DMS53 treated with DMSO at 0.1 percent for 48 hours (cell line): ENCODE measurements around the gene FAM135A.
"Not testable (repeated sequence)": the region's sequence is repeated elsewhere in the genome, so short reads cannot be mapped to it uniquely, and the experiment has no call there.

Experiments
- DNase-seq: peaks from one replicate; lab custom pipeline; 2025; ENCODE audit not compliant: unreplicated experiment; lab: John Stamatoyannopoulos, UW

The FAM135A gene

DNA sequence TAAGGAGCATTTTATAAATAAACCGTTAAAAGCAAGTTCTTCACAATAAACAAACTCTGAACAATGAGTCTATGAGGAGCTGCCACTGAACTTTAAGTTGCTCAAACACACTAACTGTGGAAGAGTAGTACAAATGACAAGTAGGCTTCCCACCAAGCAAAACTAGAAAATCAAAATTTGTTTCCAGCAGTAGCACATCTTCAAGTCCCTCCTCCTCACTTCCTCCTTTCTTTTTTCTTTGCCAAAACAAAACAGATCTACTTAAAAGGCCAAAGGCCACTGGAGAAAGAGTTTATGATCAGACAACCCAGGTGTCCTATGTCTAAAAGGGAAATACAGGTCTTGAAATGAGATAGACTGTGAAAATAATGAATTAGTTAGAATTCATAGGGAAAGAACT lies 17.1 kb upstream of the FAM135A start:
- no peak for DNase-seq

DNA sequence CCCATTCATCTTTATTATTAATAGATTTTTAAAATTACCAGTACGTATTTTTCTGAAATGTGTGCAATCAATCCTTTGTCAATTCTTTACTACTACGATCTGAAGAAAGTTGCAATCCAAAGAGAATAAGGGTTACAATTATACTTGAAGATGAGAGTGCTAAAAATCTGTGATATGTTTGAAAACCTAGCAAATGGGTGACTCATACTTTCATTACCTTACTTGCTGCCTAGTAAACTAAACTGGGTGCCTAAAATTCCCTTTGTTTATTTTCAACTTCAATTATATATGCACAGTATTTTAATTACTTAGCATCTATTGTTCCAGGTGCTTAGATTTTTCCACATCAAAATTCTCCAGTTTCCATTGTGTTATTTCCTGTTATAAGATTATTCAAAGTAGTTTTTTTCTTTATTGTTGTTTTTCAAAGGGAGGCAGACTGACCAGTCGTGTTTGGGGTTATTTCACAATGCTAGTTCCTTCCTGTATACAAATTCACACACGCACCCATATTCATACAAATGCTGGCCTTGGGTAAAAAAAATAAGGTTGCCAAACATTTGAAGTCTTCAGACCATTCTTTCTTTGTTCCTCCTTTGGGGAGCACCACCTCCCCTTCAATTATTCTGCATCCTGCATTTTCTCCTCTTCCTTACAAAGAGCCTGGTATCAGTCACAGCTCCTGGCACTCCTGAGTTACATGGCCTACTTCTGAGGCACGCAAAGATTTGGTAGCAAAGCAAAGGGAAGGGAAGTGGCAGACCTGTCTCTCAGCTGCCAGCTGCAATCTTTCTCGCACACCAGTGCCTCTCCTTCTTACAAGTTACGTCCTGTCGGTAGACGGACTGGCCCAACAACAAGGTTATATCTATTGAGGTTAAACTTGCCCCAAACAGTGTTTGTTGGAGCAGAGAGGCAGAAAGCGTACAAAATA lies 16.2 kb upstream of the FAM135A start:
- peak; percentile 33 for DNase-seq

DNA sequence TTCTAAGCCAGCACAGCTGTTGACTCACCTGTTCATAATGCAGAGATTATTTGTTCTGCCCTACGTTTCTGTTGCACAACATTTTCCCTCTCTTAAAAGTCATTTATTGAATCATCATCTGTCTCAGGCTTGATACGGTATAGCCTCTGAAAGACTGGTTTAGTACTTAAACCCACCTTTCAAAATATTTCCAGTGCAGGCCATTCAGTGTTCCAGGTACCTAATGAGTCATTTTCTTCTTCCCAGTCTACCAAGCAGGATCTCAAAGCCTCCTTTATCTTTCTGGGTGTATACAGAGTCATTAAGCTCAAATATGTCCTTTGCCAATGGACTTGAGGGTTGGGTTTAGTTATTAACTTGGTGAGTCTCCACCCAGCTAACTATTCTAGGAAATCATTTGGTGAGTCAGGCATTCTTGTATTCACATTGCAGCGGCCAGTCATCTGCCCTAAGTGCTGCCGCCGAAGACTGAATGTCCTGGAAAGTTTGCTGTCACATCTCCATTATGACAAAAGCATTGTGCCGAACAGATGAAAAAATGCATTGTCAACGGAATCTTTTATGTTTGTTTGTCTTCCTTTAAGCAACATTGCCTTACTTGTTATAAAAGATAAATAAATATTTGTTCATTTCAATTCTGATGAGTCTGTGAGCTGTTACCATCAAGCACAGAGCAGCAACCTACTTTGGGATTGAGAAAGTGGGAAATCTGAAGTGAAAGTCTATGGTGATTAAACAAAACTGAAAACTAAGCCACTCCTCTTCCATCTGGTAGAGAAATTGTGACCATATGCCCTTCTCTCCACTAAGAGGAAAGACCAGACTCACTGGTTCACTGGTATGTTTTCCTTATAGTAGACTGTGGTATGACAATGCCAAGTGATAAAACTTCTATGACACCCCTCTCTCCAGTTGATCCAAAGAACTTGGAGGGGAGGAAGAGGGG lies 14.3 kb upstream of the FAM135A start:
- peak; percentile 96 for DNase-seq

DNA sequence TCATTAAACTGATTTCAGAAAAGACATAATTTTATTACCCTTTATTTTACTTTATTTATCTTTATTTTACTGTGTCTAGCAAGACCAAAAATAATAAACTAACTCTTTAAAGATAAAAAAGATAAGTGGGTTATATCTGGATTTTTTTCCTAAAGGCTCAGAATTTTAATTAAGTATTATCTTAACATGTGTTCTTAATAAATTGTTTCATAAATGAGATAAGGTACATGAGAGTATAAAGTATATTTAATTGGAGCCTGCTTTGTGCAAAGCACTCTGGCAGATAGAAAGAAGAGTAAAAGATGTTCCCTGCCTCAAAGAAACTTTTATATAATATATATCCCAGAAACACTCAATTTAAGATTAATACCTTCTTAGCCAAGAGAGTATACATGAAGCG lies 8.7 kb upstream of the FAM135A start:
- DNase-seq: no peak

DNA sequence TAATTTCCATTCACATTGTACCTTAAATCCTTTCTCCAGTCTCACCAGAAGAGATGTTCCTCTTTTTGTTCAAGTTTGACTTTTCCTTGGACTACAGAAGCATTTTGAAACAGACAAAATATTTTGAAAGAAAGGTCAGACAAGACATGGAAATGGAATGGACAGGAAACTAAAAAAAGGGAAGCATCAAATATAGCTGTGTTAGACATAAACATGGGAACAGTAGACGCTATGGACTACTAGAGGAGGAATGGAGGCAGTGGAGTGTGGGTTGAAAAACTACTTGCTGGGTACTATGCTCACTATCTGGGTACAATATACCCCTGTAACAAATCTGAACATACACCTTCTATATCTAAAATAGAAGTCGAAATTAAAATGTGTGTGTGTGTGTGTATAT lies 4.1 kb upstream of the FAM135A start:
- no peak for DNase-seq

DNA sequence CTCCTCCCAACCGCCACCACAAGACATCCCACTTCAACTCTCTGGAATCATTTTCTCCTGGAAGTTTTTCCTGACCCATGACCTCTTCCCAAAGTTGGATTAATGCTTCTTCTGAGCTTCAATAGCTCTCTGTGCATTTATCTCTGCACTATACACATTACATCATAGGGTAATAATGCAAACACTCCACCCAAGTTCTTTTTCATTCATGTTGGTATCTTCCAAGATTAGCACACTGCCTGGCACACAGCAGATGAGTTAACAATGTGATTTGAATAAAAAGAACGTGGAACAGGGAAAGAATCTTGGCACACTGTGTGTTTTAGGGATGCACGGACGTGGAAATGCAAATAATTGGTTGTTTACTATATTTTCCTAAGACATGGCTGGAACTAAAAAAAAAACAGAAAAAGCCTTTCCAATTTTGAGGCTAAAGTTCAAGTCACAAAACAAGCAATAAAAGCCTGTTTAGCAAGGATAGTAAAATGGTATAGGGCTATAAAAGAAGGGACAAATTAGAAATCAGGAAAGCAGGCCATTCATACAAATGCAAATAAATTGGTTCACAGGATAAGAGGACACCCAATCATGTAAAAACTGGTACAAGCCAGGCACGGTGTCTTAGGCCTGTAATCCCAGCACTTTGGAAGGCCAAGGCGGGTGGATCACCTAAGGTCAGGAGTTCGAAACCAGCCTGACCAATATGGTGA lies 1.6 kb upstream of the FAM135A start:
- DNase-seq: no peak

DNA sequence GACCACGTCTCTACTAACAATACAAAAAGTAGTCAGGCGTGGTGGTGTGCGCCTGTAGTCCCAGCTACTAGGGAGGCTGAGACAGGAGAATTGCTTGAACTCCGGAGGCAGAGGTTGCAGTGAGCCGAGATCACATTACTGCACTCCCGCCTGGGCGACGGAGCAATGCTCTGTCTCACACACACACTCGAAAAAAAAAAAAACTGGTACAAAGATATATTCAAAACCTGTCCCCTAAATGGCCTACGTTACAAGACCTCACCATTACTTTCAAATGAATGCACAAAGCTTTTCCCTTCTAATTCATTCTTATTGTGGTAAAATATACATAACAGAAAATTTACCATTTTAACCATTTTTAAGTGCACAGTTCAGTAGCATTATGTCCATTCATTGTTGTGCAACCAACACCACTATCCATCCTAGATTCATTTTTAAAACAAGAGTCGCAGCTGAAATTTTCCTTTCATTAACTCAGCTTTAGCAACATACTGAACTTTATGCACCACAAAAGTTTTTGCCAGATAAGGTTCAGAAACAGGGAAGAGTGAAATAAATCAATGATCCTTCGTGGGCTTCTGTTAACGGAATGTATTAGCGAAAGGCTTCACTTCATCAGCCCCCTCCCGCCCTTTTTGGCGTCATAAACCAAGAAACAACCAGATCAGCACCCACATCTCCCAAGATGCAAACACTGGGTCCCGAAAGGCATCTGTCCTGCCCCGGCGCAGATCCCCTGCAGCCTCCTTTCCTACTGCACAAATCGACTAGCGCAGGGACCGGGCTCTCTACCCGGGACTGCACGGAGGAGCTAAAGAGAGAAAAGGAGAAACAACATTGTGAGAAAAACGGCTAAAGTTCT lies 825 bp upstream of the FAM135A start:
- DNase-seq: no peak

DNA sequence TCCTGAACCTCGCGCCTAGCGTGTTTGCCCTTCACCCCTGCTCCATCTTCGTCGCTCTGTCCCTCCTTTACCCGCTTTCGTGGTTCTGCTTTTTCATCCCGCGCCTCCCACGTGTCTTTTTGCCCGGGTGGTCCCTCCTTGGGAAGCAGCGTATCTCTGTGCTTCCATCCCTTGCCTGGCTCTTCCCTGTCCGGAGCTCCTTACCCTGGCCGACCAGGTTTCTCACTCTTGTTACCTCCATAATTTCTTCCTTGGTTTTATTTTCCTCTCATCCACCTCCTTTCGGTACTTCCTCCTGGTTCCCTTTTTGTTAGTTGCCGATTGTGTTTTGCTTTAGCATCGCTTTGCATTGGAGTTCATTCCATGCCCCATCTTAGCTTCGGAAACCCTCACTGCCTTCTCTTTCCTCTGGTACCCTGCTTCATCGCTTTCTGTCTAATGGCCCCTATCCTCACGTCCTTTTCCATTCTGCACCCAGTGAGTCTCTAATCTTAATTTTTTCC lies 735 bp downstream of the FAM135A start:
- DNase-seq: peak; percentile 38

DNA sequence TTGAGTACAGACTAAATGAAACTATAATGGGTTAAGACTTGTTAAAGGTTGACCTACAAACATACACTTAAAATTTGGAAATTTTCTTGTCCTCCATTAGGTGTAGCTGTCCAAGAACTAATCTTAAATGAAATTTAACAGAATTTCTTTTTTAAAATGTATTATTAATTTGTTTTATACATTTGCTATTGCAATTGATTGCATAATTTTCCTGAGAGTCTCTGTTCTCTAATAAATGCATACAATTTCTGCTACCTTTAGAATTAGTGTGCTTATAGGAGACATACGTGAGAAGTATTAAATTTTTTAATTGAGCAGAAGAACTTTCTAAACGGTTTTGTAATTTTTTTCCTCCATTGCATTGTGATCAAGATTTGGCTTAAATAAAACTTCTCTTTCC lies 1.5 kb downstream of the FAM135A start:
- DNase-seq: no peak

DNA sequence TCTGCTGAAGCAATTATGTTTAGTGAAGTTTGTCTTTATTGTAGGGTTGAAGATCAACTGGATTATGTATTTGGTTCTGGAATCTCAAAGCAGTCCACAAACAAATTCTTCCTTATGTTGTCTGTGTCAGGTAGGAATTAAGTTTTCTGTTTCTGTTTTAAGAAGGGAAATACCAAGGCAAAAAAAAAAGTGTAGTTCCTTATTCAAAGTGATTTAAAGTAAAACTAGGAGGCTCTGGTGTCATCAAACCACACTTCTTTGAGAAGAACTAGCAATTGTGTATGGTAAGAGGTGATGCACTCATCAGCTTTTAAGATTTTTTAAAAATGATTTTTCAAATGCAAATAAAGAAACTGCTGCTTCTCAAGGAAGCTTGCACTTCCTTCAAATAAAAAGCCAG lies 1.9 kb downstream of the FAM135A start:
- DNase-seq: no peak

DNA sequence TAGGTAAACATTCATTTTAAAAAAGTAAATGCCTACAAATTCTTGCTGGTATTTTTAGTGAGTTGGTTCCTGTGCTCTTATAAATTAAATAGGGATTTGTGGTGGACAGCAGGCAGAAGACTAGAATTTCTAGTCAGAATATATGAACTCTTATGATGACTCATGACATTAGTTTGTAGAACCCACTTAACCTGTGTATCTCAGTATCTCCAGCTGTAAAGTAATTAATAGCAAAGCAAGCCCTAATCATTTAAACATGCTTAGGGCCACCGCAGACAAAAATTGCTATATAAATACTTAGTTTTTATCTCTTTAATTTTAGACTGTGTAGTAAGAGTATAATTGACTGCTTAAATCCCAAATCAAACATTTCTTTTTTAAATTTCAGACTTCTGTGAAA lies 2.4 kb downstream of the FAM135A start:
- DNase-seq: peak; percentile 28

DNA sequence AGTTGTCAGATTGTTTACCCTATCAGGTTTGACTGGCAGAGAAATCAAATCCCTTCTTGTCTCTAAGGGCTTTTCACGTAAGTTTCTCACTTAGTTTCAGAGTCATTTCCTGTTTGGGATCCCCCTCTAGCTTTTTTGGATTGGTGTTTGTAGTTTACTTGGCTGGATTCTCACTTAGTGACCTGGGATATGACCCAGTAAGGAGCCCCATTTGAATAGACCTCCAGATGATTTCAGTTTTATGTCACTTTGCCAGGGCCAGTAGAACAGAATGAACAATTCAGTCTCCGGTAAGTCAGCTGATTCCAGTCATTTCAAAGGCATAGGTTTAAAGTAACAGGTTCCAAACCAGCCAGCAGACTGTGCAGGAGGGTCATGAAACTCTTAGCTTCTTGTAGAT lies 8.2 kb downstream of the FAM135A start:
- no peak for DNase-seq

DNA sequence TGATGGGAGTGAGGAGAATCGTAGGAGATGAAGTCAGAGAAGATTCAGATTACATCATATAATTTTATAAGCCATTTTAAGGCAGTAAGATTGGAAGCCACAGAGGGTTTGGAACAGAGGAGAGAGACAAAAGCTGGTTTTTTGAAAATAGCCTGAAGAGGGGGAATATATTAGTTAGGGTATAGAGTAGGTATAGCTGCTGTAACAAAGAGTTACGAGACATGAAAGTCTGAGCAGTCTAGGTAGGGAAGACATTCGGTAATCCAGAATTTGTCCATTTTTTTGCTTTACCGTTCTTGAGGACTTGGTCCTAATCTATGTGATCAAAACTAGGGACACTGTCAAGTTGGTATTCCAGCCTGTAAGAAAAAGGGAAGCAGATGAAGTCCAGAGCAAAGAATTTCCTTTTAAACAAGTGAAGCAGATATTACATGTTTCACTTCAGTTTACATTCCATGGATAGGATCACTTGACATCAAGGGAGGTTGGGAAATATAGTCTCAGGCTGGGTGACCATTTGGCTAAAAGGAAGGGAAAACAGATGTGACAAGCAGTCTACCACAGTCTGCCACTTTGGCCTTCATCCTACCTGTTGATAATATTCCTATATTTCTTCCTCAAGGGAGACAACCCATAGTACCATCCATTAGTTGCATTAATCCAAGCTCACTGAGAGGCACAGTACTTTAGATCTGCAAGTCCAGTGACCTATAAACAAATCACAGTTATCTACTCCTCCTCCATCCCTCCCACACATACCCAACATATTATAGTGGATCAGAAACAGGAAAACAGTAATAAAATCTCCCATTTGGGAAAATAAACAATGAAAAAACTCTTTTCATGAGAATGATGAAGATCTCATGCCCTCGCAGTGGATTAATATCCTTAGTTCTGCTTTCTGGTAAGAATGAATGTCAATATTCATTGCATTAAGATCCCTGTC lies 10.2 kb downstream of the FAM135A start:
- no peak for DNase-seq

DNA sequence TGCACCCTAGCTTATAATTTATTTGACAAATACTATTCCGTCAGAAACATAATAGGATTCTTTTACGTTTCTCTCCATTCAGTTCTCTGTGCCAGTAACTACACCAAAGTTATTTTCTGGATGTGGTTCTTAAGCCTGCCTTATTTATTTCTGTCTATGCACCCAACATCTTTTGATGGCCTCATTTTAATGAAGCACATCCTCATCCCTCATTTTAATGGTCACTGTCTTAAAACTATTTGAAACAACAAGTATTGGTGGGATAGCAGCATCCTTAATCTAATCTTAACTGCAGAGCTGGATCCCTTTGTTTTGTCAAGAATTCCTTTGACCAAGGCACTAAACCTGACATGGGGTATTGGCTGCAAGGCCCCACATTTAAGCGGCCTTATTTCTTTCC lies 11.0 kb downstream of the FAM135A start:
- DNase-seq: no peak

DNA sequence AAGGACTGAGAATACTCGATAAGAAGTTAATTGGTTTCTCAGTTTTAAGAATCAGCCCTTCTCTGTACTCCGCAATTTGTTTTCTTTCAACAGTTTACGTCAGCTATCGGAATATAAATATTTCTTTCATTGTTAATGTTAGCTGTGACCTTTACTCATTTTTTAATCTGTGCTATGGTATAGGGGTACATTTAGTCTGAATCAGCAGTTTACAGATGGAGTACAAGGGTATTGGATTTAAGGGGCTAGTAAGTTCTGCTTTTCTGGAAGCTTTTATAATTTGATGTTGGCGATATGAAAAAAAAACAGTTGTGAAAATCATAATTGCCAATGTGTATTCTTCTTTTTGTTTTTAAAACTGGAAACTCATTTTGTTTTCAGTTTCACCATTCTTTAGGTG lies 23.0 kb downstream of the FAM135A start:
- no peak for DNase-seq

DNA sequence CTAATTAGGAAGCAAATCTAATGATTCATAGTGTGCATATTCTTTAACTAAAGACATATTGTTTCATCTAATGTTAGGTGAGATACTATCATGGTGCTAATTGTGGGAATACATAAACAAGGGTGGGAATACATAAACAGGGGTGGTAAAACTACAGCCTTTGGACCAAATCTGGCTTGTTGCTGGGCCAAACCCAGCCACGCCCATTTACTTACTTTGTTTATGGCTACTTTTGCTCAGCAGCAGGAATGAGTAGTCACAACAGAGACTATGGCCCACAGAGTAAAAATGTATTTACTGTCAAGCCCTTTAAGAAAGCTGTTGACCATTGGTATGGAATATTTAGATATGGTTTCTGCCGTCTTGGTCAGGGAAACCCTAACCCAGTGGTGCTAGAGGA lies 31.7 kb downstream of the FAM135A start:
- DNase-seq: no peak

DNA sequence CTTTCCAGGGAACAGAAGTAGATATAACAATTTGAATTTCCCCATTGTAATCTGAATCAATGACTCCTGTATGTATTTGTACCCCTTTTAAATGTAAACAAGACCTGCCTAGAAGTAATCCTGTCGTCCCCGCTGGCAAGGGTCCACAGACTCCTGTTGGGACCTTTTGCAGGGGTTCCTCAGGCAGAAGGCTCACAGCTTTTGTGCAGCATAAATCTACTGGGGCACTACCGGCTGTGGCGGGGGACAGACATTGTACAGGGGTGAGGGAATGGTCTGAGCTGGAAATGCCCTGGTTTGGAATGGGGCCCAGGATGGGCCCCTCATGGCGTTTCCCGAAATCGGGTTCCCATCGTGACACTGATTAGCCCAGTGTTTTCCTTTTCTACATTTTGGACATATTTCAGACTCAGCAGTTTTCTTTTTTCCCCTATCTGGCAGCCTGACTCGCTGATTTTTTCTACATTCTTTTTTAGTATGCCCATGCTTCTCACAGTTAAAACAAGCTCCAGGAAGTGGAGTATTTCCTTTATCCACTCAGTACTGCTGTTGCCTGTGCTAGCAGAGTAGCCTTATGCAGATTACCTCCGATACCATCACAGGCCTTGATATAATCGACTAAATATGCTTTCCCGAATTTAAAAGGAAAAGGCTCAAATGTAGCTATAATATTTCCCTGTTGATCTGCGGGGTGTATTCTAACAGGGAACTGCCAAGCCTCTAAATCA lies 34.2 kb downstream of the FAM135A start:
- DNase-seq: not testable (repeated sequence)

DNA sequence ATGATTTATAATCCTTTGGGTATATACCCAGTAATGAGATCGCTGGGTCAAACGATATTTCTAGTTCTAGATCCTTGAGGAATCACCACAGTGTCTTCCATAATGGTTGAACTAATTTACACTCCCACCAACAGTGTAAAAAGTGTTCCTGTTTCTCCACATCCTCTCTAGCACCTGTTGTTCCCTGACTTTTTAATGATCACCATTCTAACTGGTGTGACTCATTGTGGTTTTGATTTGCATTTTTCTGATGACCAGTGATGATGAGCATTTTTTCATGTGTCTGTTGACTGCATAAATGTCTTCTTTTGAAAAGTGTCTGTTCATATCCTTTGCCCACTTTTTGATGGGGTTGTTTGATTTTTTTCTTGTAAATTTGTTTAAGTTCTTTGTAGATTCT lies 40.6 kb downstream of the FAM135A start:
- DNase-seq: not testable (repeated sequence)
